HG02571 (cell line): ENCODE results near the gene TSKS.
"Not testable (repeated sequence)": the region's sequence is repeated elsewhere in the genome, so short reads cannot be mapped to it uniquely, and the experiment has no call there.

Experiments used
- ATAC-seq: cut with Tn5 transposase; IDR thresholded peaks from one replicate; pipeline ENCODE4 v1.9.1; 2021; ENCODE audit warnings: mild to moderate bottlenecking, moderate library complexity; ENCODE audit not compliant: unreplicated experiment

The TSKS gene

GRCh38 chr19:49727217-49728030, 35.7 kb downstream of the TSKS start:
- no peak for ATAC-seq

- not testable (repeated sequence) for ATAC-seq
These were observed 43.7 kb downstream of the TSKS start for GRCh38 chr19:49719420-49719819.

- no peak for ATAC-seq
These were observed 44.1 kb downstream of the TSKS start for GRCh38 chr19:49718991-49719390.

- no peak for ATAC-seq
These were observed 44.6 kb downstream of the TSKS start for GRCh38 chr19:49718511-49718910.

GRCh38 chr19:49716154-49716553, 47.0 kb downstream of the TSKS start:
- ATAC-seq, result no peak

- no peak for ATAC-seq
These were observed 49.8 kb downstream of the TSKS start for GRCh38 chr19:49713236-49713845.

GRCh38 chr19:49712397-49712859, 50.7 kb downstream of the TSKS start:
- ATAC-seq, result no peak

GRCh38 chr19:49710372-49710951, 52.6 kb downstream of the TSKS start:
- ATAC-seq, result no peak

GRCh38 chr19:49705919-49706318, 57.2 kb downstream of the TSKS start:
- ATAC-seq, result no peak

GRCh38 chr19:49704888-49705642, 58.0 kb downstream of the TSKS start:
- ATAC-seq, result no peak

- no peak for ATAC-seq
These were observed 61.8 kb downstream of the TSKS start for GRCh38 chr19:49701271-49701786.

GRCh38 chr19:49700563-49700962, 62.5 kb downstream of the TSKS start:
- no peak for ATAC-seq

GRCh38 chr19:49699364-49699763, 63.7 kb downstream of the TSKS start:
- no peak for ATAC-seq

- no peak for ATAC-seq
These were observed 66.2 kb downstream of the TSKS start for GRCh38 chr19:49696865-49697264.

- ATAC-seq, result no peak
These were observed 67.0 kb downstream of the TSKS start for GRCh38 chr19:49696115-49696514.

- no peak for ATAC-seq
These were observed 71.0 kb downstream of the TSKS start for GRCh38 chr19:49692147-49692506.

- ATAC-seq, result no peak
These were observed 71.6 kb downstream of the TSKS start for GRCh38 chr19:49691243-49692146.

GRCh38 chr19:49690656-49691242, 72.4 kb downstream of the TSKS start, which contains the start of gene CPT1C:
Gene CPT1C, plus strand, starts transcription at chr19:49691116. Its CDS starts 1,137 bp downstream, at chr19:49692253.
- no peak for ATAC-seq

- no peak for ATAC-seq
These were observed 72.9 kb downstream of the TSKS start for GRCh38 chr19:49690079-49690655.
